Panc1 (cell line): ENCODE measurements around the gene SLC22A7. TPM values are rescaled to one million over a fixed set of nuclear protein-coding genes. Genes with fewer than 3 reads are reported as not detected.

Experiments used
- ATAC-seq: fragments of 200-7000 bp; cut with Tn5 transposase; 2 replicates; pipeline ENCODE4 v1.9.1; 2020; ENCODE audit warnings: mild to moderate bottlenecking, moderate library complexity
- BruUV-seq: library from RNA; stranded (reverse); fragments of 400-500 nt; replicated peaks from 2 replicates; lab custom pipeline; 2021; lab: Mats Ljungman, UMichigan
- CTCF ChIA-PET: fragments of 300-600 bp; sonication (Branson Sonifier 250); formaldehyde crosslinking; loops from one replicate; lab custom pipeline; 2022; ENCODE audit warnings: antibody characterized with exemption; lab: Charles Lee
- POLR2A ChIA-PET: fragments of 300-600 bp; sonication (Branson Sonifier 250); formaldehyde crosslinking; loops from one replicate; lab custom pipeline; 2022; ENCODE audit warnings: antibody characterized with exemption; lab: Charles Lee
- DNase-seq: peaks from one replicate; pipeline ENCODE4 v3.0.0-alpha.2; 2010; ENCODE audit warnings: low read depth, low spot score
- H3K27ac ChIP-seq: 2 replicates; pipeline ENCODE4 v1.5.1; 2011; ENCODE audit warnings: mild to moderate bottlenecking, low read length, inconsistent platforms
- H3K27me3 ChIP-seq: fragments of 200-500 bp; sonication (Bioruptor generic); 2 replicates; pipeline ENCODE4 v1.6.0; 2014; ENCODE audit warnings: low read length, inconsistent platforms; ENCODE audit not compliant: control insufficient read depth, insufficient read depth
- H3K36me3 ChIP-seq: fragments of 200-500 bp; sonication (Bioruptor generic); 2 replicates; pipeline ENCODE4 v1.5.1; 2014; ENCODE audit warnings: inconsistent platforms, mild to moderate bottlenecking, low read length, moderate library complexity; ENCODE audit not compliant: control insufficient read depth, insufficient read depth
- H3K4me1 ChIP-seq: 2 replicates; pipeline ENCODE4 v1.5.1; 2011; ENCODE audit warnings: inconsistent platforms, mild to moderate bottlenecking, low read length, moderate library complexity; ENCODE audit not compliant: control insufficient read depth, insufficient read depth
- H3K4me3 ChIP-seq, 2 experiments: 2 replicates each; pipeline ENCODE4 v1.5.1; 2011 to 2012; ENCODE audit warnings: low read depth in 2 of 2, low read length in 2 of 2, mild to moderate bottlenecking in 2 of 2, inconsistent platforms in 1 of 2, moderate library complexity in 1 of 2
- H3K9me3 ChIP-seq: fragments of 200-500 bp; sonication (Bioruptor generic); 2 replicates; pipeline ENCODE4 v1.5.1; 2014; ENCODE audit warnings: low read depth, mild to moderate bottlenecking, inconsistent platforms, low read length, moderate library complexity; ENCODE audit not compliant: control insufficient read depth, insufficient read depth
- POLR2AphosphoS5 ChIP-seq: IDR thresholded peaks from 2 replicates; pipeline ENCODE4 v1.6.1; 2012; ENCODE audit warnings: mild to moderate bottlenecking, low read depth, low read length, moderate library complexity
- SIN3A ChIP-seq: IDR thresholded peaks from 2 replicates; pipeline ENCODE4 v1.6.1; 2012; ENCODE audit warnings: low read depth, mild to moderate bottlenecking, low read length, moderate library complexity, borderline replicate concordance; ENCODE audit not compliant: insufficient read depth
- TCF7L2 ChIP-seq: IDR thresholded peaks from 2 replicates; pipeline ENCODE4 v1.6.1; 2011; ENCODE audit warnings: mild to moderate bottlenecking, low read depth, low read length, inconsistent platforms
- in situ Hi-C: cut with HindIII; loops from 2 replicates; pipeline ENCODE4 v1.10.0; 2016; ENCODE audit warnings: low sequenced_read_pairs, low pct_unique_long_range_greater_than_20kb
- intact Hi-C: fragments of 100-400 bp; cut with micrococcal nuclease; formaldehyde crosslinking; loops from one replicate; pipeline ENCODE4 v1.10.0; 2022; ENCODE audit not compliant: unreplicated experiment
- total RNA-seq: library from RNA; stranded (reverse); gene quantifications from one replicate; pipeline ENCODE4 v1.2.1, GENCODE V29; 2021; ENCODE audit not compliant: unreplicated experiment
- TF ChIP-seq, protein P1 (sequence below): fragments of 450-650 bp; IDR thresholded peaks from 2 replicates; pipeline ENCODE4 v1.5.1; 2017; ENCODE audit warnings: mild to moderate bottlenecking
- TF ChIP-seq, protein P2 (sequence below), 2 experiments: IDR thresholded peaks; 2 replicates each; pipeline ENCODE4 v1.6.1; 2011 to 2012; ENCODE audit warnings: low read depth in 2 of 2, control low read depth in 1 of 2, low read length in 1 of 2, mild to moderate bottlenecking in 1 of 2, moderate library complexity in 1 of 2; ENCODE audit not compliant: insufficient read depth in 1 of 2

Gene SLC22A7
- total RNA-seq, 1 experiment from 2014 or later, result not detected

DNA sequence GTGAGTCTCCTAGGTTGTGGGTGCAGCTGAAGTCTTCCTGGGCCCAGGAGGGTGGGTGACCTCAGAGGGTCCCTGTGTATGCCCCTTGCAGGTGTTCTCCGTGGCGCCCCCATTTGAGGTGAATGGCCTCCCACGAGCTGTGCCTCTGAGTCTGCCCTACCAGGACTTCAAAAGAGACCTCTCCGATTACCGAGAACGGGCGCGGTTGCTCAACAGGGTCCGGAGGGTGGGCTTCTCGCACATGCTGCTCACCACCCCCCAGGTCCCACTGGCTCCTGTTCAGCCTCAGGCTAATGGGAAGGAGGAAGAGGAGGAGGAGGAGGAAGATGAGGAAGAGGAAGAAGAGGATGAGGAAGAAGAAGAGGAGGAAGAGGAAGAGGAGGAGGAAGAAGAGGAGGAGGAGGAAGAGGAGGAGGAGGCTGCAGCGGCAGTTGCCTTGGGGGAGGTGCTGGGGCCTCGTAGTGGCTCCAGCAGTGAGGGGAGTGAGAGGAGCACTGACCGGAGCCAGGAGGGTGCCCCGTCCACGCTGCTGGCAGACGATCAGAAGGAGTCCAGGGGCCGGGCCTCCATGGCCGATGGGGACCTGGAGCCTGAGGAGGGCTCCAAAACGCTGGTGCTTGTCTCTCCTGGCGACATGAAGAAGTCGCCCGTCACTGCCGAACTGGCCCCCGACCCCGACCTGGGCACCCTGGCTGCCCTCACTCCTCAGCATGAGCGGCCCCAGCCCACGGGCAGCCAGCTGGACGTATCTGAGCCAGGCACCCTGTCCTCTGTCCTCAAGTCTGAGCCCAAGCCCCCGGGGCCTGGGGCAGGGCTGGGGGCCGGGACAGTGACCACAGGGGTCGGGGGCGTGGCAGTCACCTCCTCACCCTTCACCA lies 15.2 kb upstream of the SLC22A7 start:
- no TSS peak for BruUV-seq
- ATAC-seq, result no peak
- ChIA-PET CTCF (interaction anchor here (0.7 kb wide), 1 partner anchor 25 kb away, joined by 3 read pairs; the partner anchor contains the start of gene CRIP3), POLR2A (no interaction called here)
- H3K9me3 ChIP-seq, result no peaks in the 10 kb centered on the region
- in situ Hi-C loops (no loop called here), intact Hi-C loops (no loop called here)
- DNase-seq, result no peak
- no peaks in the 10 kb centered on the region for H3K36me3 ChIP-seq
- no peak overlapping the region for H3K27ac ChIP-seq
- no peak overlapping the region for H3K4me3 ChIP-seq
- TF ChIP-seq, protein P1, sequence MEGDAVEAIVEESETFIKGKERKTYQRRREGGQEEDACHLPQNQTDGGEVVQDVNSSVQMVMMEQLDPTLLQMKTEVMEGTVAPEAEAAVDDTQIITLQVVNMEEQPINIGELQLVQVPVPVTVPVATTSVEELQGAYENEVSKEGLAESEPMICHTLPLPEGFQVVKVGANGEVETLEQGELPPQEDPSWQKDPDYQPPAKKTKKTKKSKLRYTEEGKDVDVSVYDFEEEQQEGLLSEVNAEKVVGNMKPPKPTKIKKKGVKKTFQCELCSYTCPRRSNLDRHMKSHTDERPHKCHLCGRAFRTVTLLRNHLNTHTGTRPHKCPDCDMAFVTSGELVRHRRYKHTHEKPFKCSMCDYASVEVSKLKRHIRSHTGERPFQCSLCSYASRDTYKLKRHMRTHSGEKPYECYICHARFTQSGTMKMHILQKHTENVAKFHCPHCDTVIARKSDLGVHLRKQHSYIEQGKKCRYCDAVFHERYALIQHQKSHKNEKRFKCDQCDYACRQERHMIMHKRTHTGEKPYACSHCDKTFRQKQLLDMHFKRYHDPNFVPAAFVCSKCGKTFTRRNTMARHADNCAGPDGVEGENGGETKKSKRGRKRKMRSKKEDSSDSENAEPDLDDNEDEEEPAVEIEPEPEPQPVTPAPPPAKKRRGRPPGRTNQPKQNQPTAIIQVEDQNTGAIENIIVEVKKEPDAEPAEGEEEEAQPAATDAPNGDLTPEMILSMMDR, result no peak
- TF ChIP-seq, protein P2, sequence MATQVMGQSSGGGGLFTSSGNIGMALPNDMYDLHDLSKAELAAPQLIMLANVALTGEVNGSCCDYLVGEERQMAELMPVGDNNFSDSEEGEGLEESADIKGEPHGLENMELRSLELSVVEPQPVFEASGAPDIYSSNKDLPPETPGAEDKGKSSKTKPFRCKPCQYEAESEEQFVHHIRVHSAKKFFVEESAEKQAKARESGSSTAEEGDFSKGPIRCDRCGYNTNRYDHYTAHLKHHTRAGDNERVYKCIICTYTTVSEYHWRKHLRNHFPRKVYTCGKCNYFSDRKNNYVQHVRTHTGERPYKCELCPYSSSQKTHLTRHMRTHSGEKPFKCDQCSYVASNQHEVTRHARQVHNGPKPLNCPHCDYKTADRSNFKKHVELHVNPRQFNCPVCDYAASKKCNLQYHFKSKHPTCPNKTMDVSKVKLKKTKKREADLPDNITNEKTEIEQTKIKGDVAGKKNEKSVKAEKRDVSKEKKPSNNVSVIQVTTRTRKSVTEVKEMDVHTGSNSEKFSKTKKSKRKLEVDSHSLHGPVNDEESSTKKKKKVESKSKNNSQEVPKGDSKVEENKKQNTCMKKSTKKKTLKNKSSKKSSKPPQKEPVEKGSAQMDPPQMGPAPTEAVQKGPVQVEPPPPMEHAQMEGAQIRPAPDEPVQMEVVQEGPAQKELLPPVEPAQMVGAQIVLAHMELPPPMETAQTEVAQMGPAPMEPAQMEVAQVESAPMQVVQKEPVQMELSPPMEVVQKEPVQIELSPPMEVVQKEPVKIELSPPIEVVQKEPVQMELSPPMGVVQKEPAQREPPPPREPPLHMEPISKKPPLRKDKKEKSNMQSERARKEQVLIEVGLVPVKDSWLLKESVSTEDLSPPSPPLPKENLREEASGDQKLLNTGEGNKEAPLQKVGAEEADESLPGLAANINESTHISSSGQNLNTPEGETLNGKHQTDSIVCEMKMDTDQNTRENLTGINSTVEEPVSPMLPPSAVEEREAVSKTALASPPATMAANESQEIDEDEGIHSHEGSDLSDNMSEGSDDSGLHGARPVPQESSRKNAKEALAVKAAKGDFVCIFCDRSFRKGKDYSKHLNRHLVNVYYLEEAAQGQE (IDR thresholded peaks at IDR 0.05; ENCODE audit: insufficient read depth in 1 of 2, low read depth in 2 of 2, low read length in 1 of 2), result no peak
- no peak for TF ChIP-seq TCF7L2
- H3K4me1 ChIP-seq, result no peaks in the 10 kb centered on the region; the same call in 1 of the 2 replicates
- no peaks in the 10 kb centered on the region; the same call in 1 of the 2 replicates for H3K27me3 ChIP-seq

DNA sequence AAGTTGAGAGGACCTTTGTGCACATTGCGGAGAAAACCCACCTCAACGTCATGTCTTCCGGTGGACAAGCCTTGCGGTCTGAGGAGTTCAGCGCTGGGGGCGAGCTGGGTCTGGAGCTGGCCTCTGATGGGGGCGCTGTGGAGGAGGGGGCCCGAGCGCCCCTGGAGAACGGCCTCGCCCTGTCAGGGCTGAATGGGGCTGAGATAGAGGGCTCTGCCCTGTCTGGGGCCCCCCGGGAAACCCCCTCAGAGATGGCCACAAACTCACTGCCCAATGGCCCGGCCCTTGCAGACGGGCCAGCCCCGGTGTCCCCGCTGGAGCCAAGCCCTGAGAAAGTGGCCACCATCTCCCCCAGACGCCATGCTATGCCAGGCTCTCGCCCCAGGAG lies 14.6 kb upstream of the SLC22A7 start:
- Histone ChIP-seq H3K27ac (no peak overlapping the region), H3K36me3 (no peaks in the 10 kb centered on the region), H3K27me3 (no peaks in the 10 kb centered on the region; the same call in 1 of the 2 replicates), H3K4me1 (no peaks in the 10 kb centered on the region; the same call in 1 of the 2 replicates), H3K4me3 (peak overlapping the region in 1 of 2 experiments; percentile 23; a peak in 2 of 4 replicates), H3K9me3 (no peaks in the 10 kb centered on the region)
- TF ChIP-seq TCF7L2 (no peak), SIN3A (no peak), POLR2AphosphoS5 (no peak)
- TF ChIP-seq, protein P1, result no peak
- TF ChIP-seq, protein P2 (IDR thresholded peaks at IDR 0.05; ENCODE audit: insufficient read depth in 1 of 2, low read depth in 2 of 2, low read length in 1 of 2), result no peak
- in situ Hi-C loops (no loop called here), intact Hi-C loops (no loop called here)
- no peak; the same call in 1 of the 2 replicates for ATAC-seq
- ChIA-PET CTCF (no interaction called here), POLR2A (no interaction called here)
- BruUV-seq, result no TSS peak
- no peak for DNase-seq
